GM10266 (cell line): ENCODE measurements around the gene PRKCQ.

Experiments
- DNase-seq: peaks from one replicate; pipeline ENCODE4 v3.0.0; 2012; ENCODE audit errors: extremely low spot score
- CTCF ChIP-seq: IDR thresholded peaks from 2 replicates; pipeline ENCODE4 v1.5.1; 2012; ENCODE audit warnings: mild to moderate bottlenecking, low read depth; ENCODE audit not compliant: control insufficient read depth, insufficient read depth; ENCODE audit errors: missing control alignments

Gene PRKCQ

GRCh38 chr10:6597478-6597877, 17.4 kb upstream of the PRKCQ start:
- no peak for DNase-seq
- no peak for TF ChIP-seq CTCF

GRCh38 chr10:6595499-6595898, 15.4 kb upstream of the PRKCQ start:
- no peak for TF ChIP-seq CTCF
- no peak for DNase-seq

- TF ChIP-seq CTCF: no peak
Observed at GRCh38 chr10:6593241-6593671, 13.2 kb upstream of the PRKCQ start.

GRCh38 chr10:6592080-6592479, 12.0 kb upstream of the PRKCQ start:
- no peak for TF ChIP-seq CTCF
- no peak for DNase-seq

More at GRCh38 chr10:6593241-6593671, 13.2 kb upstream of the PRKCQ start:
- no peak for DNase-seq

- TF ChIP-seq CTCF: no peak
- DNase-seq: no peak
Observed at GRCh38 chr10:6591668-6592067, 11.6 kb upstream of the PRKCQ start.

- no peak for DNase-seq
- TF ChIP-seq CTCF: no peak
Observed at GRCh38 chr10:6590100-6590499, 10.0 kb upstream of the PRKCQ start.

- no peak for DNase-seq
Observed at GRCh38 chr10:6589287-6590094, 9.4 kb upstream of the PRKCQ start.

More at GRCh38 chr10:6589287-6590094, 9.4 kb upstream of the PRKCQ start:
- no peak for TF ChIP-seq CTCF
